Activated T-helper 17 cell treated with anti-CD3 and anti-CD28 coated beads, Interleukin-2, amount 50 U/mL, for 72 hours (primary cell): Measurements from ENCODE around the gene ATP6V0A4. TPM values are rescaled to one million over a fixed set of nuclear protein-coding genes. Genes with fewer than 3 reads are reported as not detected.

Experiments used
- ATAC-seq: fragments of 150-1000 bp; cut with Tn5 transposase; replicated peaks from 2 replicates; pipeline ENCODE4 v1.10.0; 2021; ENCODE audit warnings: mild to moderate bottlenecking, moderate library complexity
- H3K27ac Mint-ChIP-seq: one replicate; pipeline ENCODE4 v1.8.0; 2022; ENCODE audit warnings: mixed read lengths
- H3K27me3 Mint-ChIP-seq: one replicate; pipeline ENCODE4 v1.8.0; 2022; ENCODE audit warnings: mixed read lengths
- H3K36me3 Mint-ChIP-seq: one replicate; pipeline ENCODE4 v1.8.0; 2022; ENCODE audit warnings: low read depth, mild to moderate bottlenecking, mixed read lengths
- H3K4me1 Mint-ChIP-seq: one replicate; pipeline ENCODE4 v1.8.0; 2022; ENCODE audit warnings: mixed read lengths
- H3K4me3 Mint-ChIP-seq: one replicate; pipeline ENCODE4 v1.8.0; 2022; ENCODE audit warnings: mild to moderate bottlenecking, mixed read lengths
- H3K9me3 Mint-ChIP-seq: one replicate; pipeline ENCODE4 v1.8.0; 2022; ENCODE audit warnings: mixed read lengths
- total RNA-seq, 2 donors: library from RNA; stranded (reverse); gene quantifications; one replicate each; pipeline ENCODE4 v1.2.3, GENCODE V29; 2022

Gene ATP6V0A4
- total RNA-seq, 2 donors from 2014 or later = 0.42 to 5.5 TPM

- no peaks in the 10 kb centered on the region for H3K36me3 Mint-ChIP-seq
- no peak overlapping the region for H3K4me3 Mint-ChIP-seq
- no peaks in the 10 kb centered on the region for H3K4me1 Mint-ChIP-seq
- ATAC-seq = no peak
- peaks cover 10% of the 10 kb centered on the region for H3K9me3 Mint-ChIP-seq
- H3K27me3 Mint-ChIP-seq = peaks cover 18% of the 10 kb centered on the region
- H3K27ac Mint-ChIP-seq = no peak overlapping the region
Measured at GRCh38 chr7:138785587-138786437, 12.2 kb downstream of the ATP6V0A4 start.

GRCh38 chr7:138784692-138785091 is 13.3 kb downstream of the ATP6V0A4 start:
- Mint-ChIP-seq H3K27me3 (peaks cover 18% of the 10 kb centered on the region), H3K27ac (no peak overlapping the region), H3K4me3 (no peak overlapping the region), H3K4me1 (no peaks in the 10 kb centered on the region), H3K9me3 (peaks cover 10% of the 10 kb centered on the region), H3K36me3 (no peaks in the 10 kb centered on the region)
- no peak for ATAC-seq

- ATAC-seq = no peak
- no peak overlapping the region for H3K4me3 Mint-ChIP-seq
- peaks cover 10% of the 10 kb centered on the region for H3K27me3 Mint-ChIP-seq
- H3K9me3 Mint-ChIP-seq = peaks cover 5% of the 10 kb centered on the region
- H3K27ac Mint-ChIP-seq = no peak overlapping the region
- no peaks in the 10 kb centered on the region for H3K4me1 Mint-ChIP-seq
- H3K36me3 Mint-ChIP-seq = no peaks in the 10 kb centered on the region
Measured at GRCh38 chr7:138781004-138781403, 17.0 kb downstream of the ATP6V0A4 start.

GRCh38 chr7:138776166-138776833 is 21.7 kb downstream of the ATP6V0A4 start:
- no peak for ATAC-seq
- Mint-ChIP-seq H3K27ac (no peak overlapping the region), H3K4me3 (no peak overlapping the region)

GRCh38 chr7:138773817-138774216 is 24.2 kb downstream of the ATP6V0A4 start:
- ATAC-seq = no peak

More at GRCh38 chr7:138776166-138776833, 21.7 kb downstream of the ATP6V0A4 start:
- Mint-ChIP-seq H3K9me3 (no peaks in the 10 kb centered on the region), H3K27me3 (no peaks in the 10 kb centered on the region), H3K4me1 (no peaks in the 10 kb centered on the region), H3K36me3 (no peaks in the 10 kb centered on the region)

GRCh38 chr7:138773176-138773575 is 24.8 kb downstream of the ATP6V0A4 start:
- H3K27me3 Mint-ChIP-seq = no peaks in the 10 kb centered on the region
- no peaks in the 10 kb centered on the region for H3K36me3 Mint-ChIP-seq
- H3K4me1 Mint-ChIP-seq = no peaks in the 10 kb centered on the region
- no peaks in the 10 kb centered on the region for H3K9me3 Mint-ChIP-seq
- no peak overlapping the region for H3K4me3 Mint-ChIP-seq
- no peak for ATAC-seq
- H3K27ac Mint-ChIP-seq = no peak overlapping the region

More at GRCh38 chr7:138773817-138774216, 24.2 kb downstream of the ATP6V0A4 start:
- H3K9me3 Mint-ChIP-seq = no peaks in the 10 kb centered on the region
- H3K36me3 Mint-ChIP-seq = no peaks in the 10 kb centered on the region
- H3K27ac Mint-ChIP-seq = no peak overlapping the region
- H3K27me3 Mint-ChIP-seq = no peaks in the 10 kb centered on the region
- H3K4me1 Mint-ChIP-seq = no peaks in the 10 kb centered on the region
- no peak overlapping the region for H3K4me3 Mint-ChIP-seq

- Mint-ChIP-seq H3K27ac (no peak overlapping the region), H3K9me3 (no peaks in the 10 kb centered on the region)
Measured at GRCh38 chr7:138770904-138771303, 27.1 kb downstream of the ATP6V0A4 start.

GRCh38 chr7:138768241-138768640 is 29.8 kb downstream of the ATP6V0A4 start:
- Mint-ChIP-seq H3K36me3 (no peaks in the 10 kb centered on the region), H3K9me3 (no peaks in the 10 kb centered on the region), H3K4me1 (no peaks in the 10 kb centered on the region), H3K27me3 (no peaks in the 10 kb centered on the region), H3K4me3 (no peak overlapping the region), H3K27ac (peak overlapping the region; percentile 17)
- no peak for ATAC-seq

More at GRCh38 chr7:138770904-138771303, 27.1 kb downstream of the ATP6V0A4 start:
- no peaks in the 10 kb centered on the region for H3K27me3 Mint-ChIP-seq
- H3K36me3 Mint-ChIP-seq = no peaks in the 10 kb centered on the region
- no peak overlapping the region for H3K4me3 Mint-ChIP-seq
- no peaks in the 10 kb centered on the region for H3K4me1 Mint-ChIP-seq
- no peak for ATAC-seq

GRCh38 chr7:138756591-138757242 is 41.3 kb downstream of the ATP6V0A4 start:
- no peaks in the 10 kb centered on the region for H3K9me3 Mint-ChIP-seq
- peak; percentile 22 for ATAC-seq
- no peaks in the 10 kb centered on the region for H3K36me3 Mint-ChIP-seq
- peak overlapping the region; percentile 33 for H3K4me3 Mint-ChIP-seq
- H3K27me3 Mint-ChIP-seq = no peaks in the 10 kb centered on the region
- peaks cover 31% of the 10 kb centered on the region for H3K4me1 Mint-ChIP-seq
- peak overlapping the region; percentile 77 for H3K27ac Mint-ChIP-seq

- Mint-ChIP-seq H3K36me3 (no peaks in the 10 kb centered on the region), H3K27me3 (no peaks in the 10 kb centered on the region), H3K4me1 (peaks cover 33% of the 10 kb centered on the region), H3K4me3 (no peak overlapping the region), H3K9me3 (no peaks in the 10 kb centered on the region), H3K27ac (peak overlapping the region; percentile 77)
- ATAC-seq = no peak
Measured at GRCh38 chr7:138755842-138756590, 42.0 kb downstream of the ATP6V0A4 start.

GRCh38 chr7:138755331-138755747 is 42.7 kb downstream of the ATP6V0A4 start:
- ATAC-seq = no peak
- Mint-ChIP-seq H3K27me3 (no peaks in the 10 kb centered on the region), H3K36me3 (no peaks in the 10 kb centered on the region), H3K9me3 (no peaks in the 10 kb centered on the region), H3K27ac (peak overlapping the region; percentile 77), H3K4me3 (no peak overlapping the region), H3K4me1 (peaks cover 38% of the 10 kb centered on the region)

GRCh38 chr7:138753610-138754009 is 44.4 kb downstream of the ATP6V0A4 start:
- ATAC-seq = peak; percentile 5

GRCh38 chr7:138753150-138753518 is 44.9 kb downstream of the ATP6V0A4 start:
- Mint-ChIP-seq H3K27me3 (no peaks in the 10 kb centered on the region), H3K9me3 (no peaks in the 10 kb centered on the region), H3K27ac (peak overlapping the region; percentile 80), H3K36me3 (no peaks in the 10 kb centered on the region), H3K4me1 (peaks cover 38% of the 10 kb centered on the region), H3K4me3 (peak overlapping the region; percentile 54)
- no peak for ATAC-seq

More at GRCh38 chr7:138753610-138754009, 44.4 kb downstream of the ATP6V0A4 start:
- H3K9me3 Mint-ChIP-seq = no peaks in the 10 kb centered on the region
- peaks cover 38% of the 10 kb centered on the region for H3K4me1 Mint-ChIP-seq
- peak overlapping the region; percentile 54 for H3K4me3 Mint-ChIP-seq
- H3K27me3 Mint-ChIP-seq = no peaks in the 10 kb centered on the region
- no peaks in the 10 kb centered on the region for H3K36me3 Mint-ChIP-seq
- peak overlapping the region; percentile 80 for H3K27ac Mint-ChIP-seq
